Right lobe of liver (tissue), 4 donors: ENCODE results near the gene BEGAIN.

Source experiments
- POLR2A ChIP-seq: fragments of 450-650 bp; IDR thresholded peaks from one replicate; pipeline ENCODE4 v1.6.1; 2017; ENCODE audit warnings: antibody characterized with exemption, mild to moderate bottlenecking
- TF ChIP-seq, protein P1 (sequence below), 4 donors: fragments of 200-600 bp in 3 of 4; fragments of 450-650 bp in 1 of 4; IDR thresholded peaks; one replicate each; pipeline versions ENCODE4 v1.5.1 to v1.8.0; 2016 to 2022; ENCODE audit warnings: antibody characterized with exemption in 4 of 4, mild to moderate bottlenecking in 2 of 4
- donor health status: DM: no; HTN: no; CAD: no.
- donor health status: DM: no; HTN: no; CAD: no.
- donor health status: DM: no; HTN: yes; CAD: no.

DNA sequence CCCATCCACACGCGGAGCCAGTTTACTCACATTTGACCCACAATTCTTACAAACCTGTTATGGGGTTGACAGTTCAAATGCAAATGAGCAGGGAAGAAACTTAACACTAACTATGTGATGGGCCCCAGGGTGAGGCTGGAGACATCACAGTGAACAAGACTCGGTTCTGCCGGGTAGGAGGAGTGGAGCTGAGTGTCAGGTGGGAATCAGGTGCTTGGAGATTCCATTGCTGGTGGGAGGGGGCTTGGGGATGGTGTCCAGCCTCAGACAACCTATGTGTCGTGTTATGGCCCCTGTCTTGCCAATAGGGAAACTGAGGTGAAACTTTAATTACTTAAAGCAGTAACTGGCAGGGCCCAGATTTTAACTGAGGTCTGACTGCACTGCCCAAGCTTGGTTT, 41.9 kb downstream of the BEGAIN start:
- TF ChIP-seq, protein P1, sequence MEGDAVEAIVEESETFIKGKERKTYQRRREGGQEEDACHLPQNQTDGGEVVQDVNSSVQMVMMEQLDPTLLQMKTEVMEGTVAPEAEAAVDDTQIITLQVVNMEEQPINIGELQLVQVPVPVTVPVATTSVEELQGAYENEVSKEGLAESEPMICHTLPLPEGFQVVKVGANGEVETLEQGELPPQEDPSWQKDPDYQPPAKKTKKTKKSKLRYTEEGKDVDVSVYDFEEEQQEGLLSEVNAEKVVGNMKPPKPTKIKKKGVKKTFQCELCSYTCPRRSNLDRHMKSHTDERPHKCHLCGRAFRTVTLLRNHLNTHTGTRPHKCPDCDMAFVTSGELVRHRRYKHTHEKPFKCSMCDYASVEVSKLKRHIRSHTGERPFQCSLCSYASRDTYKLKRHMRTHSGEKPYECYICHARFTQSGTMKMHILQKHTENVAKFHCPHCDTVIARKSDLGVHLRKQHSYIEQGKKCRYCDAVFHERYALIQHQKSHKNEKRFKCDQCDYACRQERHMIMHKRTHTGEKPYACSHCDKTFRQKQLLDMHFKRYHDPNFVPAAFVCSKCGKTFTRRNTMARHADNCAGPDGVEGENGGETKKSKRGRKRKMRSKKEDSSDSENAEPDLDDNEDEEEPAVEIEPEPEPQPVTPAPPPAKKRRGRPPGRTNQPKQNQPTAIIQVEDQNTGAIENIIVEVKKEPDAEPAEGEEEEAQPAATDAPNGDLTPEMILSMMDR (IDR thresholded peaks at IDR 0.05) = no peak
- TF ChIP-seq POLR2A = no peak
